HCEC 1CT (cell line): Measurements from ENCODE around the gene ANKIB1.
A peak's percentile ranks its signal among the peaks of the same experiment; 100 is the strongest.
"Not testable (repeated sequence)": the region's sequence is repeated elsewhere in the genome, so short reads cannot be mapped to it uniquely, and the experiment has no call there.

Experiments
- DNase-seq: peaks from one replicate; pipeline ENCODE4 v3.0.0-alpha.2; 2017

The ANKIB1 gene, protein sequence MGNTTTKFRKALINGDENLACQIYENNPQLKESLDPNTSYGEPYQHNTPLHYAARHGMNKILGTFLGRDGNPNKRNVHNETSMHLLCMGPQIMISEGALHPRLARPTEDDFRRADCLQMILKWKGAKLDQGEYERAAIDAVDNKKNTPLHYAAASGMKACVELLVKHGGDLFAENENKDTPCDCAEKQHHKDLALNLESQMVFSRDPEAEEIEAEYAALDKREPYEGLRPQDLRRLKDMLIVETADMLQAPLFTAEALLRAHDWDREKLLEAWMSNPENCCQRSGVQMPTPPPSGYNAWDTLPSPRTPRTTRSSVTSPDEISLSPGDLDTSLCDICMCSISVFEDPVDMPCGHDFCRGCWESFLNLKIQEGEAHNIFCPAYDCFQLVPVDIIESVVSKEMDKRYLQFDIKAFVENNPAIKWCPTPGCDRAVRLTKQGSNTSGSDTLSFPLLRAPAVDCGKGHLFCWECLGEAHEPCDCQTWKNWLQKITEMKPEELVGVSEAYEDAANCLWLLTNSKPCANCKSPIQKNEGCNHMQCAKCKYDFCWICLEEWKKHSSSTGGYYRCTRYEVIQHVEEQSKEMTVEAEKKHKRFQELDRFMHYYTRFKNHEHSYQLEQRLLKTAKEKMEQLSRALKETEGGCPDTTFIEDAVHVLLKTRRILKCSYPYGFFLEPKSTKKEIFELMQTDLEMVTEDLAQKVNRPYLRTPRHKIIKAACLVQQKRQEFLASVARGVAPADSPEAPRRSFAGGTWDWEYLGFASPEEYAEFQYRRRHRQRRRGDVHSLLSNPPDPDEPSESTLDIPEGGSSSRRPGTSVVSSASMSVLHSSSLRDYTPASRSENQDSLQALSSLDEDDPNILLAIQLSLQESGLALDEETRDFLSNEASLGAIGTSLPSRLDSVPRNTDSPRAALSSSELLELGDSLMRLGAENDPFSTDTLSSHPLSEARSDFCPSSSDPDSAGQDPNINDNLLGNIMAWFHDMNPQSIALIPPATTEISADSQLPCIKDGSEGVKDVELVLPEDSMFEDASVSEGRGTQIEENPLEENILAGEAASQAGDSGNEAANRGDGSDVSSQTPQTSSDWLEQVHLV

DNA sequence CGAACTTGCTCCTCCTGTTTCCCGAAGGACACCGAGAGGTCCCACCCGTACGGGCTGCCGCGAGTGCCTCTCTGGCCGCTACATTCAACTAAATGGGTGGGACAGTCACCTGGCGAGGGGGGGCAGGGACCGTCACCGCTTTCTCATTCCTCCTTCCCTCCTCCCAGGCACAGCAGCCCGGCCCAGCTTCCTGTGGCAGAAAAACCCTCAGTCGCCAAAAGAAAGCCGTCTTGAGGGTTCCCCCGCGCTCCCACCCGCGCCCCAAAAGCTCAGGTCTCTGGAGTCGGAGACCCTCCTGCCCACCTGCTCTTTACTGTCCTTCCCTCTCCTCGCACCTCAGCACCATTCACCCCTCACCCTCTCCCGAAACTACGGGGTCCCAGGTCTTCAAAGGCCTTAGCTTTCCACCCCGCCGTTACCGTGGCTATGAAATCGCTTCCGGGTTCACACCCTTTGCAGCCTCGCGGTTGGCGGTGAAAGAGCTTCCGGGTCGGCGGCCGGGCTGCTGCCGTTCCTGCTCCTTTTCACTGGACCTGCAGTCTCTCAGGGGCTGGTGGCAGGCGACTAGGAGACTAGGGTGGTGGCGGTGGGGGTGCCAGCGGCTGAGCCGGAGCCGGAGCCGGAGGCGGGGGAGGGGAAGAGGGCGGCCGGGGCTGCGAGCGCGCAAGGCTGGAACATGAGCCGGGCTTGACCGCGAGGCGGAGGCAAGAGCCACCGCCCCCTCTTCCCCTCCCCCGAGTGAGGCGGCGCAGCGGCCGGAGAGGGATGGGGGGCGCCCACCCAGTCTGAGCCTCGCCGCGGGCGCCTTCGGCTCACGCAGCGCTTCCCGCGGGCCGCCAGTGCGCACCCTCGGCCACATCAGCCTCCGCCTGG is at the start of gene ANKIB1, which contains the start of gene KRIT1:
TSS of gene ANKIB1 (plus strand) at position 488 of the 873 bp plus-strand sequence. CDS start 49,005 bp downstream, outside the sequence.
TSS of gene KRIT1 (minus strand) at position 428 of the 873 bp plus-strand sequence. CDS start 3,779 bp downstream, outside the sequence.
- DNase-seq, result peak; percentile 85

- DNase-seq, result no peak
Observed at GRCh38 chr7:92200791-92201190, 45.0 kb upstream of the ANKIB1 start.

DNA sequence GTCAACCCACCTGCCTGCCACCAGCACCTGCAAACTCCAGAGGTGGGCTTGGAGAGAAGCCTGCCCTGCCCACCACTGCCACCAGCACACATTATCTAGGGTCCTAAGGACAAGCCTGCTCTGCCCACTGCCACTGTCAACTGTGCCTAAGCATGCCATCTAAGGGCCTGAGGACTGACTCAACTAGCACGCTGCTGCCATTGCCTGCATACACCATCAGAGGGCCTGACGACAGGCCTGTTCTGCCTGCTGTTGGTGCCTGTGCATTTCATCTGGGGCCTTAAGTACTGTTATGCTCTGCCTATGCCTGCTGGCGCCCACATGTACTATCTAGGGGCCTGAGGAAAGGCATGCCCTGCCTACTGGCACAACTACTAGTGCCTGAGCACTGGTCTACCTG is 39.8 kb upstream of the ANKIB1 start:
- DNase-seq, result no peak

GRCh38 chr7:92206672-92207071 is 39.1 kb upstream of the ANKIB1 start:
- no peak for DNase-seq

GRCh38 chr7:92221766-92222165 is 24.0 kb upstream of the ANKIB1 start:
- no peak for DNase-seq

- DNase-seq, result peak; percentile 42
Observed at GRCh38 chr7:92226981-92227380, 18.8 kb upstream of the ANKIB1 start.

- peak; percentile 10 for DNase-seq
Observed at GRCh38 chr7:92228100-92228499, 17.7 kb upstream of the ANKIB1 start.

GRCh38 chr7:92228742-92229141 is 17.0 kb upstream of the ANKIB1 start:
- no peak for DNase-seq

DNA sequence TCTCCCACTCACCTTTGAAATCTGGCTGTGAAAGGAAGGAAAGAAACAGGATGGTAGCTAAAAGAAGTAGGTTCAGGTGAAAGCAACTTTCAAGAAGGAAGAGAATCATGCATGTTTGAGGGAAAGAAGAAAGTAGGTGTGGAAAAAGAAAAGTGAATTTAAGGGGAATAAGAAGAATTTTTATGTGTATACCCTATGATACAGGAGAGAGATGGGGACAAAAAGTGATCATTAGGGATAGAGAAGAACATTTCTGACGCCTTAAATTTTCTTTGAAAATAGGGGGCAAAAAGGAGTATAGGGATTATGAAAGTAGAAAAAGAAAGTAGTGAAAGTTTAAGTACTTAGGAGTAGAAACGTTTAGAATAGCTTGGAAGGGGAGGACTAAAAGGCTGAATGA is 15.2 kb upstream of the ANKIB1 start:
- DNase-seq, result no peak

DNA sequence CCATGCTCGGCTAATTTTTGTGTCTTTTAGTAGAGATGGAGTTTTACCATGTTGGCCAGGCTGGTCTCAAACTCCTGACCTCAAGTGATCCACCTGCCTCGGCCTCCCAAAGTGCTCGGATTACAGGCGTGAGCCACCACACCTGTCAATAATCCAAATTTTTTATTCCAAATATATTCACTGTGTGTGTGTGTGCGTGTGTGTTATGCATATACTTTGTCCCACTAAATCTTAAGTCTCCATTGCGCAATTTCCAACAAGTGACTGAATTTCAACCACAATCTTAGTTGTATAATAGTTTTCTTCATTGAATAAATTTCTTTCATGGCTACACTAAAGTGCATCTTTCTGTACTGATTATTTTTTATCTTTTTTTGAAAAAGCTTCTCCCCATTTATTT is 2.8 kb upstream of the ANKIB1 start:
- DNase-seq, result no peak

GRCh38 chr7:92244808-92245486 is 827 bp upstream of the ANKIB1 start:
- no peak for DNase-seq

GRCh38 chr7:92246360-92247101 is 757 bp downstream of the ANKIB1 start:
- DNase-seq, result peak; percentile 17

DNA sequence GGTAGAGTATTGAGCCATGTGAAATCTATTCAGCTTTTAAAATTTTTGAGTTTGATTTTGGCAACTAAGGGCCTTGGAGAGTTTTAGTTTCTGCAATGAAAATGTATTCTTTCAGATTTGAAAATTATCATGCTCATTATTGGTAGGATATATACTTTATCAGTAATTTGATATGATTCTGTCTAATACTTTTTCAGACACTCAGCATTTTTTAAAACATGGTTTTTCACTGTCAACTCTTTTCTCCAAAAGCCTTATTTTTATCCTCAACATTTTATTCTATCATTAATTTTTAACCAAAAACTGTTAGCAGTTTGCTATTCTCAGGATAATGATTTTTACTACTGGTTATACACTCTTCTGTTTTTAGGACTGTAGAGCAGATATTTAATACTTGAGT is 4.8 kb downstream of the ANKIB1 start:
- no peak for DNase-seq

DNA sequence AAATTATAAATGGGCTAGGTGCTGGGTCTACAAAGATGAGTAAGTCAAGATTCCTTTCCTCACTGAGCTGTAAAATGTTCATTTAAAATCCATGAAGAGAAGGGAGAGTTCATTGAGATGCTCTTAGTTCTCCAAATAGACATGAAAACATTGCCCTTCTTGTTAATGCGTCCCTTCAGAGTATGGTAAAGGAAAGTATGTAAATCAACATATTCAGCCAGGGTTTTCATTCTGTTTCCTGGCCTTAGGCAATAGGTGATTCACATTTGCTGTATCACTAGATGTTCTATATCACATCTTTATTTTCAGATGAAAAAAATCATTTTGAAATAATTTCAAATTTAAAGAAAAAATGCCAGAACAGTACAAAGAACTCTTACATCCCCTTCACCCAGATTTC is 5.4 kb downstream of the ANKIB1 start:
- no peak for DNase-seq

GRCh38 chr7:92253251-92253650 is 7.5 kb downstream of the ANKIB1 start:
- DNase-seq, result no peak

GRCh38 chr7:92254800-92255199 is 9.0 kb downstream of the ANKIB1 start:
- not testable (repeated sequence) for DNase-seq

DNA sequence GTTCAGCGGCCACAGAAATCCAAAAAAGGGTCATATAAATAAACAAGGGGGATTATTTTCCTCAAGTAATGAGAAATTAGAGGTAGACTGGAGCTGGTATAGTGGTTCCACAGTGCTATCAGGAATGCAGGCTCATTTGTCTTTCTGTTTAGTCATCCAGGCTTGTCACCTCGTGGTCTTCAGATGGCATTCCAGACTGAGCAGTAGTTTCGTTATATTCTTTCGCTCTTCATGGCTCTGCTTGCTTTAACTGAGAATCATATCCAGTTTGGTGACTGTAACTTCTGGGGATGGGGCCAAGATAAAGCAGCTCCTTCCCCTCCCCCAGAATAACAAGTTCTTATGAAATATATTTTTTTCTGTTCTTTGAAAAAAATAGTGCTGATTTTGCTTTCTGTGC is 9.5 kb downstream of the ANKIB1 start:
- DNase-seq, result peak; percentile 51

DNA sequence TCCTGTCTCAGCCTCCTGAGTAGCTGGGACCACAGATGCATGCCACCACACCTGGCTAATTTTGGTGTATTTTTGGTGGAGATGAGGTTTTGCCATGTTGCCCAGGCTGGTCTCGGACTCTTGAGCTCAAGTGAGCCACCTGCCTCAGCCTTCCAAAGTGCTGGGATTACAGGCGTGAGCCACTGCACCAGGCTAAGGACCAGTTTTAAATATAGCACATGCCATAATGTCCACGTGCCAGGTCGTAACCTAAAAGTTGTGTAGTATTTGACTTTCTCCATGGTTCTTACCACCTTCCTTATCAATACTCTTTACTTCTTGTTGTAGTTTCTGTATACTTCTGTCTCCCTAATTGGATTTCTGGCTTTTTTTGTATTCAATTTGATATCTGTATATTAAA is 13.3 kb downstream of the ANKIB1 start:
- no peak for DNase-seq

DNA sequence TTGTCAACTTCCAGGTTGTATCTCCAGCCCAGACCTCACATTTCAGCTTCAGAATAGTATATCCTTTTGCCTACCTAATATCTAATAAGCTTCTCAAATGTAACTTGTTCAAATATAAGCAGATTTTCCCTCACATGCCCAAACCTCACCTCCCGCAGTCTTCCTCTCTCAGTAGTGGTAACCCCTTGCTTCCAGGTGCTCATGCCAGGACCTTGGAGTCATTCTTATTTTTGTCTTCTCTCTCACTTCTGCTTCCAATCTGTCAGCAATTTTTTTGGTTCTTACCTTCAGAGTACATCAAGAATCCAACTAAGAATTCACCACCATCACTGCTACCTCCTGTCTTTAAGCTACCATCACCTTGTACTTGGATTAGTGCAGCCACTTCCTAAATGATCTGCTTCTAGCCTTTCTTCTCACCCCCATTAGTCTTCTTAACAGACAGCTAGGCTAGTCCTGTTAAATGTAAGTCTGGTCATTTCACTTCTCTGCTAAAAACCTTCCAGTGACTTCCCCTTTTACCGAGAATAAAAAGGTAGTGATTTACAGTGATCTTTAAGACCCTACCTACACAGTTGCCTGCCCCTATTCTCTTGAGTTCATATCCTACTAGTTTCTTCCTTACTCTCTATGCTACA is 14.0 kb downstream of the ANKIB1 start:
- no peak for DNase-seq

GRCh38 chr7:92260248-92260781 is 14.5 kb downstream of the ANKIB1 start:
- DNase-seq, result no peak
